ENCODE data around the gene TTC9B.

The TTC9B gene

DNA sequence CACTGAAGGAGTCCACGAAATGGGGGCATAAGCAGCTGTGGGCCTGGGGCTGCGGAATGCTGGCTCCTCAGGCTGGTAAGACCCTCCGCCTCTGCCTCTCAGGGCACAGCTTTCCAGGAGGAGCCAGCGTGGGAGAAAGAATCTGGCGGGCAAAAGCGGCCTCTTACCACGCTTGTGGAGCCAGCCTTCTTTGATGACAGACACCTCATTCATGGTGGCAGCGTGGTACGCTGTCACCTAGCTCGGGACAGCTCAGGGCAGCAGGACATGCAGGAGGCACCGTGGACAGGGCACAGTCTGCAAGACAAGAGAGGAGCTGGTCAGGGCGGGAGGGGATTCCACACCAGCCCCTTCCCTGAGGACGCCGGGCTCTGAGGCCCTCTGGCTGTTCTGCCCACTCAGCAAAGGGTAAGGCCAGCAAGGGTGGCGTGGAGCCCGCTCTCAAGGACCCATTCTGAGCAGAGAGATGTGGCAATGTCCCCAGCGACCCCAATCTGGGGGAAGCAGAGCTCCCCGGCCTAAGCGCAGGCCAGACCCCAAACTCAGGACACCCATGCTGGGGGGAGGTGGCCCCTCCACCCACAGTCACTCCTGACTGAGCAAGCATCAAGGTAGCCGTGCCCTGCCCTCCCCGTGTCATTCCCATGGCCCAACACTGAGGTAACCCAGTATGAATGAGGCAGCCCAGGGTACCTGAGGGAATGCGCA, 47.0 kb upstream of the TTC9B start:
- no peaks in the 10 kb centered on the region for H3K27me3 ChIP-seq (replicated peaks; ENCODE audit: control insufficient read depth, insufficient read depth, low read length)
- TF ChIP-seq, protein P1, sequence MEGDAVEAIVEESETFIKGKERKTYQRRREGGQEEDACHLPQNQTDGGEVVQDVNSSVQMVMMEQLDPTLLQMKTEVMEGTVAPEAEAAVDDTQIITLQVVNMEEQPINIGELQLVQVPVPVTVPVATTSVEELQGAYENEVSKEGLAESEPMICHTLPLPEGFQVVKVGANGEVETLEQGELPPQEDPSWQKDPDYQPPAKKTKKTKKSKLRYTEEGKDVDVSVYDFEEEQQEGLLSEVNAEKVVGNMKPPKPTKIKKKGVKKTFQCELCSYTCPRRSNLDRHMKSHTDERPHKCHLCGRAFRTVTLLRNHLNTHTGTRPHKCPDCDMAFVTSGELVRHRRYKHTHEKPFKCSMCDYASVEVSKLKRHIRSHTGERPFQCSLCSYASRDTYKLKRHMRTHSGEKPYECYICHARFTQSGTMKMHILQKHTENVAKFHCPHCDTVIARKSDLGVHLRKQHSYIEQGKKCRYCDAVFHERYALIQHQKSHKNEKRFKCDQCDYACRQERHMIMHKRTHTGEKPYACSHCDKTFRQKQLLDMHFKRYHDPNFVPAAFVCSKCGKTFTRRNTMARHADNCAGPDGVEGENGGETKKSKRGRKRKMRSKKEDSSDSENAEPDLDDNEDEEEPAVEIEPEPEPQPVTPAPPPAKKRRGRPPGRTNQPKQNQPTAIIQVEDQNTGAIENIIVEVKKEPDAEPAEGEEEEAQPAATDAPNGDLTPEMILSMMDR (IDR thresholded peaks at IDR 0.05; ENCODE audit: insufficient read depth, low read length, poor library complexity, severe bottlenecking): no peak
- no peak overlapping the region for H3K4me3 ChIP-seq (replicated peaks; ENCODE audit: low read depth, low read length)
- no peak for DNase-seq (ENCODE audit: extremely low read depth, insufficient read length)
- peaks cover 22% of the 10 kb centered on the region for H3K36me3 ChIP-seq (ENCODE audit: control insufficient read depth, insufficient read depth, low read length)

DNA sequence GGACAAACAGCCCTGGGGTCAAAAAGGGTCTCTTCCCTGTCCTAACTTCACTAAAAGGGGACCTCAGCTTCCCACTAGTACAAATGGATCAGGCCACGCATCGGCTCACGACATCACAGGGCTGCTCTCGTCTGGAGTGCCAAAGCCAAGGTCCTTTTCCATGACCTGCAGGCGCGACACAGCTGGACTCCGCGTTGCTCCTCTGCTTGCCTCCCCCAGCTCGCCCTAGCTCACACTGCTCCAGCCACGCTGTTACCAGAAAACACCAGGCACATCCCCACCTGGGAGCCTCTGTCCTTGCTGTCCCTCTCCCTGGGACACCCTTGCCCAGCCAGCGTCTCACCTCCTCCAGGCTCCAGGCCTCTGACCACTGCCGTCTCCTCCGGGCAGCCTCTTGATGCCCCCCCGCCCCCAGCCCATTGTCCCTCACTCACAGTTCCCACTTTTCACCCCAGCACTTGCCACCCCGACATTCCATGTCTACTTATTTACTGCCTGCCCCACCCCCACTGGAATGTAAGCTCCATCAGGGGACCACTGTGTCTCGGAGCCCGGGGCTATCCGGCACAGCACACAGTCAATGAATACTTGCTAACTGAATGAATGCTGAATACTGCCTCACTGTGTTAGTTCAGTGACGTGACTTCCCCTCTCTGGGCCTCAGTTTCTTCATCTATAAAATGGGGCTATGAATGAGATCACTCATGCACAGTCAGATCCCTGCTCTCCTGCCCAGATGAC, 46.3 kb upstream of the TTC9B start:
- no peak overlapping the region for H3K4me3 ChIP-seq (replicated peaks; ENCODE audit: low read depth, low read length)
- TF ChIP-seq, protein P1 (IDR thresholded peaks at IDR 0.05; ENCODE audit: insufficient read depth, low read length, poor library complexity, severe bottlenecking): no peak
- peaks cover 20% of the 10 kb centered on the region for H3K36me3 ChIP-seq (ENCODE audit: control insufficient read depth, insufficient read depth, low read length)
- no peak for DNase-seq (ENCODE audit: extremely low read depth, insufficient read length)
- H3K27me3 ChIP-seq (replicated peaks; ENCODE audit: control insufficient read depth, insufficient read depth, low read length): no peaks in the 10 kb centered on the region

DNA sequence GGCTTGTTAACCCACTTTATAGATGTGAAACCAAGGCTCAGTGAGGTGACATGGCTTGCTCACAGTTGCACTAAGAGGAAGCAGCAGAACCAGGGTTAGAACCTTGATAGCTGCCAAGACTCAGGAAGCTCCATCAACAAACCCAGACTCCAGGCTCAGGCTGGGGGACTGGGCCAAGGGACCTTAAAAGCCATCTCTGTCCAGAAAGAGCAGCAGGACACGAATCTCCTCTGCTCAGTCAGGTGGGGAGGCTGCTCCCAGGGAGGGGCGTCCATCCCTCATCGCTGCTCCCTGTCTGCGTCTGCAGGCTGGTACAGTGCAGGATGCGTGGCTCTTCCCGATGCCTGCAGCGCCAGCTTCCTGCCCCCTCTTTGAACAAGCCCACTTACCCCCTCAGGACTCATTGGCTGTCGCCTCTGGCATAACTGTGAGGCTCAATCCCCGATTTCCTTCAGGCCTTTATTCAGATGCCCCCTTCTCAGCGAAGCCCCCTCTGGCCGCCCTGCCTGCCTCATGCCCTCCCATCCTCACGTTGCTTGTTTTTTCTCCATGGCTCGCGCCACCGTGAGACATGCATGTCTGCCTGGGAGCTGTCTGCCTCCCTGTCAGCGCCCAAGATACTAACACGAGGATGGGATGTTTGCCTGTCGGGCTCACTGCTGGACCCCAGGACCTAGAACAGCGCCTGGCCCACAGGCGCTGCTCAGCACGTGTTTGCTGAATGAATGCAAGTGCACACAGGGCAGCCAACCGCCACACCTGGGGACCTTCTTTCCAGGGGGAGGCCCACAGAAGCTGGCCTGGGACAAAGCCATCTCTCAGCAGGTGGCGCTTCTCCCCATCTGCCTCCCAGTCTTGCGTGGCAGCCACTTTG, 45.5 kb upstream of the TTC9B start:
- H3K36me3 ChIP-seq (ENCODE audit: control insufficient read depth, insufficient read depth, low read length): peaks cover 20% of the 10 kb centered on the region
- H3K27me3 ChIP-seq (replicated peaks; ENCODE audit: control insufficient read depth, insufficient read depth, low read length): no peaks in the 10 kb centered on the region
- no peak for DNase-seq (ENCODE audit: extremely low read depth, insufficient read length)
- H3K4me3 ChIP-seq (replicated peaks; ENCODE audit: low read depth, low read length): no peak overlapping the region
- TF ChIP-seq, protein P1 (IDR thresholded peaks at IDR 0.05; ENCODE audit: insufficient read depth, low read length, poor library complexity, severe bottlenecking): no peak

DNA sequence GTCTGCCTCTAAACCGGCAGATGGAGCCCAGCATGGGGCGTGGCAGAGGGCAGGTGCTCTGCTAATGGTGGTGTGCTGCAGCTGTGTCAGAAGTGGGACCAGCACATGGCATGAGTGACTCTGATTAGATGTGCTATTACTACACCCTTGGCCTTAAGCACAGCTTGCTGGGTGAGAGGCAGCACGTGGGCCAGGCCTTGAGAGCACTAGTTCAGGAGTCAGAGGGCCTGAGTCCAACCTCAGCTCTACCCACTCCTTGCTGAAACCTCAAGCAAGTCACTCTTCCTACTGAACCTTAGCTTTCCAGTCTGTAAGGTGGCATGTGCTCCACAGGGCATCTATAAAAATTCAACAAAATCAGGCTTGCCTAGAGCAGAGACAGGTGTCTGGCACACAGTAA, 44.2 kb upstream of the TTC9B start:
- no peak overlapping the region for H3K4me3 ChIP-seq (replicated peaks; ENCODE audit: low read depth, low read length)
- H3K27me3 ChIP-seq (replicated peaks; ENCODE audit: control insufficient read depth, insufficient read depth, low read length): no peaks in the 10 kb centered on the region
- H3K36me3 ChIP-seq (ENCODE audit: control insufficient read depth, insufficient read depth, low read length): peaks cover 20% of the 10 kb centered on the region
- TF ChIP-seq, protein P1 (IDR thresholded peaks at IDR 0.05; ENCODE audit: insufficient read depth, low read length, poor library complexity, severe bottlenecking): no peak
- DNase-seq (ENCODE audit: extremely low read depth, insufficient read length): no peak

DNA sequence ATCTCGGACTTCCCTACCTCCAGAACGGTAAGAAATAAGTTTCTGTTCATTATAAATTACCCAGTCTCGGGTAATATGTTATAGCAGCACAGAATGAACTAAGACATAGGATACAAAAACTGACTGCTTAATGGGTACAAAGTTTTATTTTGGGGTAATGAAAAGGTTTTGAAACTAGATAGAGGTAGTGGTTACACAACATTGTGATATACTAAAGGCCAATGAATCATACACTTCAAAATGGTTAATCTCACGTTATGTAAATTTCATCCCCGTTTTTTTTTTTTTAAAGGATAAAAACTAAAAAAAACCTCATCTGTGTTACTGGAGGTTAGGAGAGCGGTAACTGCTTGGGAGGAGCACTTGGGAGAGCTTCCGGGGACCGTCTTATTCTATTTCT, 43.4 kb upstream of the TTC9B start:
- Histone ChIP-seq H3K4me3 (replicated peaks; ENCODE audit: low read depth, low read length) (no peak overlapping the region), H3K27me3 (replicated peaks; ENCODE audit: control insufficient read depth, insufficient read depth, low read length) (no peaks in the 10 kb centered on the region), H3K36me3 (ENCODE audit: control insufficient read depth, insufficient read depth, low read length) (peaks cover 25% of the 10 kb centered on the region)
- no peak for DNase-seq (ENCODE audit: extremely low read depth, insufficient read length)
- TF ChIP-seq, protein P1 (IDR thresholded peaks at IDR 0.05; ENCODE audit: insufficient read depth, low read length, poor library complexity, severe bottlenecking): no peak

Data from GM06990 (cell line).